HG03457 (cell line): ENCODE data around the gene KRT3.
"Not testable (repeated sequence)": the region's sequence is repeated elsewhere in the genome, so short reads cannot be mapped to it uniquely, and the experiment has no call there.

Experiments used
- ATAC-seq: cut with Tn5 transposase; IDR thresholded peaks from one replicate; pipeline ENCODE4 v1.9.1; 2021; ENCODE audit warnings: moderate number of reproducible peaks; ENCODE audit not compliant: unreplicated experiment

Gene KRT3

GRCh38 chr12:52763991-52764390 lies 31.9 kb downstream of the KRT3 start:
- ATAC-seq = no peak

GRCh38 chr12:52763036-52763659 lies 32.8 kb downstream of the KRT3 start:
- no peak for ATAC-seq

GRCh38 chr12:52761802-52762201 lies 34.1 kb downstream of the KRT3 start:
- no peak for ATAC-seq

- ATAC-seq = not testable (repeated sequence)
Measured at GRCh38 chr12:52761218-52761617, 34.7 kb downstream of the KRT3 start.

GRCh38 chr12:52760623-52761022 lies 35.3 kb downstream of the KRT3 start:
- ATAC-seq = no peak

GRCh38 chr12:52759695-52760094 lies 36.2 kb downstream of the KRT3 start:
- ATAC-seq = no peak

GRCh38 chr12:52759218-52759617 lies 36.7 kb downstream of the KRT3 start:
- ATAC-seq = no peak

- ATAC-seq = no peak
Measured at GRCh38 chr12:52757449-52758176, 38.3 kb downstream of the KRT3 start.

GRCh38 chr12:52756281-52756960 lies 39.5 kb downstream of the KRT3 start:
- ATAC-seq = no peak

GRCh38 chr12:52755533-52755932 lies 40.4 kb downstream of the KRT3 start:
- ATAC-seq = no peak

- ATAC-seq = no peak
Measured at GRCh38 chr12:52754135-52754534, 41.8 kb downstream of the KRT3 start.

GRCh38 chr12:52753283-52753682 lies 42.6 kb downstream of the KRT3 start:
- no peak for ATAC-seq

GRCh38 chr12:52752516-52752915 lies 43.4 kb downstream of the KRT3 start:
- no peak for ATAC-seq

GRCh38 chr12:52751795-52752194 lies 44.1 kb downstream of the KRT3 start:
- no peak for ATAC-seq

GRCh38 chr12:52750532-52750931 lies 45.4 kb downstream of the KRT3 start:
- ATAC-seq = not testable (repeated sequence)

- ATAC-seq = no peak
Measured at GRCh38 chr12:52749827-52750226, 46.1 kb downstream of the KRT3 start.

GRCh38 chr12:52748578-52748977 lies 47.3 kb downstream of the KRT3 start:
- no peak for ATAC-seq

- ATAC-seq = no peak
Measured at GRCh38 chr12:52745554-52745953, 50.4 kb downstream of the KRT3 start.

- ATAC-seq = no peak
Measured at GRCh38 chr12:52744493-52745156, 51.3 kb downstream of the KRT3 start.

GRCh38 chr12:52742822-52743457 lies 53.0 kb downstream of the KRT3 start:
- ATAC-seq = no peak

GRCh38 chr12:52742196-52742580 lies 53.7 kb downstream of the KRT3 start:
- no peak for ATAC-seq
